Smooth muscle cell (in vitro differentiated cells): ENCODE results near the gene OR9A4. TPM values are rescaled to one million over a fixed set of nuclear protein-coding genes. Genes with fewer than 3 reads are reported as not detected.
"Not testable (repeated sequence)": the region's sequence is repeated elsewhere in the genome, so short reads cannot be mapped to it uniquely, and the experiment has no call there.

Source experiments
- DNase-seq: peaks from one replicate; lab custom pipeline; 2025; ENCODE audit not compliant: unreplicated experiment; lab: John Stamatoyannopoulos, UW
- H2AFZ ChIP-seq: fragments of 200-600 bp; sonication (generic); 2 replicates; pipeline ENCODE4 v1.6.0; 2016; ENCODE audit warnings: antibody characterized with exemption, low read depth, mild to moderate bottlenecking
- H3F3A ChIP-seq: fragments of 200-600 bp; sonication (generic); 2 replicates; pipeline ENCODE4 v1.6.0; 2017; ENCODE audit warnings: antibody characterized with exemption, low read depth
- H3K27ac ChIP-seq: fragments of 200-600 bp; sonication (generic); 2 replicates; pipeline ENCODE4 v1.5.1; 2016; ENCODE audit warnings: low read depth, mild to moderate bottlenecking
- H3K27me3 ChIP-seq: fragments of 200-600 bp; sonication (generic); 2 replicates; pipeline ENCODE4 v1.6.1; 2016; ENCODE audit warnings: low read depth, mild to moderate bottlenecking
- H3K36me3 ChIP-seq: fragments of 200-600 bp; sonication (generic); 2 replicates; pipeline ENCODE4 v1.5.1; 2016; ENCODE audit warnings: low read depth
- H3K4me1 ChIP-seq: fragments of 200-600 bp; sonication (generic); 2 replicates; pipeline ENCODE4 v1.5.1; 2016; ENCODE audit warnings: low read depth
- H3K4me2 ChIP-seq: fragments of 200-600 bp; sonication (generic); 2 replicates; pipeline ENCODE4 v1.6.0; 2016; ENCODE audit warnings: mild to moderate bottlenecking
- H3K4me3 ChIP-seq: fragments of 200-600 bp; sonication (generic); 2 replicates; pipeline ENCODE4 v1.5.1; 2016; ENCODE audit warnings: mild to moderate bottlenecking
- H3K79me2 ChIP-seq: fragments of 200-600 bp; sonication (generic); 2 replicates; pipeline ENCODE4 v1.6.0; 2016; ENCODE audit warnings: low read depth, mild to moderate bottlenecking
- H3K9ac ChIP-seq: fragments of 200-600 bp; sonication (generic); 2 replicates; pipeline ENCODE4 v1.6.0; 2016; ENCODE audit warnings: low read depth
- H3K9me3 ChIP-seq: fragments of 200-600 bp; sonication (generic); replicated peaks from 2 replicates; pipeline ENCODE4 v1.5.1; 2016; ENCODE audit warnings: low read depth
- H4K20me1 ChIP-seq: fragments of 200-600 bp; sonication (generic); 2 replicates; pipeline ENCODE4 v1.6.0; 2016; ENCODE audit warnings: low read depth
- WGBS: methylation state at CpG from one replicate; pipeline ENCODE4 v1.1.7; 2016; ENCODE audit warnings: low lambda C conversion rate; 5-methylcytosine and 5-hydroxymethylcytosine counted together
- polyA plus RNA-seq: library from polyadenylated mRNA; unstranded; fragments of >200 nt; fragmentation: Nextera tagmentation; extraction: Ambion mirVana; gene quantifications from 2 replicates; pipeline ENCODE4 v1.2.1, GENCODE V29; 2016
- total RNA-seq: library from RNA; depleted of rRNA; stranded (reverse); fragments of >200 nt; gene quantifications from 2 replicates; pipeline ENCODE4 v1.2.3, GENCODE V29; 2014
- TF ChIP-seq, protein P1 (sequence below): fragments of 200-600 bp; sonication (generic); IDR thresholded peaks from 2 replicates; pipeline ENCODE4 v1.5.1; 2017; ENCODE audit warnings: borderline replicate concordance, mild to moderate bottlenecking, antibody characterized with exemption; ENCODE audit not compliant: insufficient read depth, poor library complexity, severe bottlenecking

The OR9A4 gene
- total and polyA plus RNA-seq, 2 experiments from 2014 or later, result not detected

DNA sequence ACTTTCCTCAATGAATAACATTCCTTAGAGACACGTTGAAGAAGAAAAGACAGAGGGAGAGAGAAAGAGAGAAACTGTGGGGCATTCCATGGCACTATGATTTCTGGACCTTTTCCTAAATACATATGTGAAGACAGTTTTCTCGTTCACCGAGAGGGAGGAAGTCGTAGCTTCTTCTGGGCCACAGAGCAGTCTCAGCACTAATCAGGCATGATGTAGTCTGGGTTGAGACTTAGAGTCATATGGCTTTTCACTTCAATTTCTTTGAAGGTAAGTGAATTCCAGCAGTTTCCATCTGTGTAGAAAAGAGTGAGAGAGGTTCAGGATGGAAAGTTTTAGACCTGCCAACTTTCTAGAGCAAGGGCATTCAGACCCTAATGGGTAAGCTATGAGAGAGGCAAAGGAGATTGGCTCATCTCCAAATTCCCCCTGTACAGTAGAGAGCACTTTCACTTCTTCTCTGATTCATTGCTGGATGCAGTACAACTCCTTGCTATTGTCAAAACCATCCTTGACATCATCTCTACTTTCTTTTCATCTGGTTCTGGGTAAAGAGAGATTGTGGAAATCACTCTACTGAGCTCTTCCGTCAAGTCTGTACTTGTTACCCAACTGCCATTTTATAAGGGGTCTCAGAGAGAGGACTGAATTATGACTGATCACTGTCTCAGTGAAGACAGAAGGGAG, 31.5 kb upstream of the OR9A4 start:
- Histone ChIP-seq H3K4me1 (no peaks in the 10 kb centered on the region), H3K9me3 (no peaks in the 10 kb centered on the region), H3K36me3 (no peaks in the 10 kb centered on the region), H3K79me2 (no peaks in the 10 kb centered on the region), H3F3A (no peaks in the 10 kb centered on the region), H2AFZ (no peak overlapping the region), H3K4me2 (no peak overlapping the region), H3K27me3 (no peaks in the 10 kb centered on the region), H3K27ac (no peak overlapping the region), H3K4me3 (no peak overlapping the region), H3K9ac (no peak overlapping the region), H4K20me1 (no peaks in the 10 kb centered on the region)
- no peak for DNase-seq
- TF ChIP-seq, protein P1, sequence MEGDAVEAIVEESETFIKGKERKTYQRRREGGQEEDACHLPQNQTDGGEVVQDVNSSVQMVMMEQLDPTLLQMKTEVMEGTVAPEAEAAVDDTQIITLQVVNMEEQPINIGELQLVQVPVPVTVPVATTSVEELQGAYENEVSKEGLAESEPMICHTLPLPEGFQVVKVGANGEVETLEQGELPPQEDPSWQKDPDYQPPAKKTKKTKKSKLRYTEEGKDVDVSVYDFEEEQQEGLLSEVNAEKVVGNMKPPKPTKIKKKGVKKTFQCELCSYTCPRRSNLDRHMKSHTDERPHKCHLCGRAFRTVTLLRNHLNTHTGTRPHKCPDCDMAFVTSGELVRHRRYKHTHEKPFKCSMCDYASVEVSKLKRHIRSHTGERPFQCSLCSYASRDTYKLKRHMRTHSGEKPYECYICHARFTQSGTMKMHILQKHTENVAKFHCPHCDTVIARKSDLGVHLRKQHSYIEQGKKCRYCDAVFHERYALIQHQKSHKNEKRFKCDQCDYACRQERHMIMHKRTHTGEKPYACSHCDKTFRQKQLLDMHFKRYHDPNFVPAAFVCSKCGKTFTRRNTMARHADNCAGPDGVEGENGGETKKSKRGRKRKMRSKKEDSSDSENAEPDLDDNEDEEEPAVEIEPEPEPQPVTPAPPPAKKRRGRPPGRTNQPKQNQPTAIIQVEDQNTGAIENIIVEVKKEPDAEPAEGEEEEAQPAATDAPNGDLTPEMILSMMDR, result no peak
- WGBS, result 87% methylated on average over 5 of the region's 5 CpGs

DNA sequence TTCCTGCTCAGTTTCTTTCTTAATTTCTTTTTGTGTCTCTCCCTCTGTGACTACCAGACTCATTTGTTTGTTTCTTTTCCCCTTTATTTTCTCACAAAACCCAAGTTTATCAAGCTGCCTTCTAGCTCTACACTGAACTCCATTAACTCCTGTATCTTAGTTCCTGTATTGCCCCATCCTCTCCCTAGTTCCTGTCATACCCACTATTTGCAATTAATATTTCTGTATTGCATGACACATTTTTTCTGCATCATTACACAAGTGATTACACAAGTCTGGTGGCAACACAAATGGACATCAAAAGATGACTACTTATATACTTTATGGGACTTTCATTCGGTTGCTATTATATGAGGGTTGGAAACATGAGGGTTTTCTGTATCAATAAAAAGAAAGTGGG, 26.9 kb upstream of the OR9A4 start:
- H4K20me1 ChIP-seq, result no peaks in the 10 kb centered on the region
- H3K27me3 ChIP-seq, result no peaks in the 10 kb centered on the region
- H3K4me3 ChIP-seq, result no peak overlapping the region
- TF ChIP-seq, protein P1, result no peak
- H3K4me1 ChIP-seq, result no peaks in the 10 kb centered on the region
- no peak overlapping the region for H2AFZ ChIP-seq
- no peak overlapping the region for H3K4me2 ChIP-seq
- H3K9ac ChIP-seq, result no peak overlapping the region
- H3K36me3 ChIP-seq, result no peaks in the 10 kb centered on the region
- no peaks in the 10 kb centered on the region for H3K9me3 ChIP-seq
- no peaks in the 10 kb centered on the region for H3F3A ChIP-seq
- H3K27ac ChIP-seq, result no peak overlapping the region
- WGBS, result 93% methylated on average over 1 of the region's 1 CpG
- no peaks in the 10 kb centered on the region for H3K79me2 ChIP-seq
- no peak for DNase-seq

DNA sequence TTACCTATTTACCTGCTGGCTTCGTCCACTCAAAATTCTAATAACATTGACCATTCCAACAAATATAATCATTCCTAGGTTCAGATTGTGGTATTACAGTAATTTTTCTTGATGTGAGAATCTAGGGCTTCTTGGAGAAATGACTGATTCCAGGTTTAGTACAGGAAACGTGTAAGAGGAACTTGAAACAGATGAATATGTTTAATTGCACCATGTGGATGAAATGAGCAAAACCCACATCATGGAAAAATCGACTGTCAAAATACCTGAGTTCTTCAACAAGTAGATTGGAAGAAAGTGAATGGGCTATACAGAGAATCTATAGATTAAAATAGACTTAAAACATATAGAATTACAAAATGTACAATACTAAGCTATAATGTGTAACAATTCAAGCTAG, 24.9 kb upstream of the OR9A4 start:
- no peaks in the 10 kb centered on the region for H3F3A ChIP-seq
- no peak overlapping the region for H3K27ac ChIP-seq
- H3K4me1 ChIP-seq, result no peaks in the 10 kb centered on the region
- no peaks in the 10 kb centered on the region for H3K27me3 ChIP-seq
- no peaks in the 10 kb centered on the region for H3K36me3 ChIP-seq
- no peaks in the 10 kb centered on the region for H3K9me3 ChIP-seq
- TF ChIP-seq, protein P1, result no peak
- no peak overlapping the region for H3K4me2 ChIP-seq
- no peak overlapping the region for H3K4me3 ChIP-seq
- no peak overlapping the region for H3K9ac ChIP-seq
- no peak overlapping the region for H2AFZ ChIP-seq
- DNase-seq, result no peak
- H4K20me1 ChIP-seq, result no peaks in the 10 kb centered on the region
- H3K79me2 ChIP-seq, result no peaks in the 10 kb centered on the region
- WGBS, result 79% methylated on average over 3 of the region's 3 CpGs

DNA sequence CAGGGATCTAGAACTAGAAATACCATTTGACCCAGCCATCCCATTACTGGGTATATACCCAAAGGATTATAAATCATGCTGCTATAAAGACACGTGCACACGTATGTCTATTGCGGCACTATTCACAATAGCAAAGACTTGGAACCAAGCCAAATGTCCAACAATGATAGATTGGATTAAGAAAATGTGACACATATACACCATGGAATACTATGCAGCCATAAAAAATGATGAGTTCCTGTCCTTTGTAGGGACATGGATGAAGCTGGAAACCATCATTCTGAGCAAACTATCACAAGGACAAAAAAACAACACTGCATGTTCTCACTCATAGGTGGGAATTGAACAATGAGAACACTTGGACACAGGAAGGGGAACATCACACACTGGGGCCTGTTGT, 16.8 kb upstream of the OR9A4 start:
- H3K4me2 ChIP-seq, H3K27me3 ChIP-seq, H4K20me1 ChIP-seq, H2AFZ ChIP-seq, H3K9me3 ChIP-seq, H3K79me2 ChIP-seq, H3K4me3 ChIP-seq, H3K4me1 ChIP-seq, H3F3A ChIP-seq, H3K36me3 ChIP-seq, H3K27ac ChIP-seq, H3K9ac ChIP-seq, DNase-seq: not testable (repeated sequence)
- whole genome bisulfite sequencing, result 96% methylated on average over 3 of the region's 3 CpGs
